ENCODE results near the gene DDX54.

GRCh38 chr12:113137861-113138783, 47.2 kb downstream of the DDX54 start:
- no peak for TF ChIP-seq CTCF (IDR thresholded peaks at IDR 0.05)
- TF ChIP-seq ZFX (IDR thresholded peaks at IDR 0.05; ENCODE audit: borderline replicate concordance): no peak

Measured in 22Rv1 (cell line).